CD14-positive monocyte (primary cell): Measurements from ENCODE around the gene GPS2. TPM values are rescaled to one million over a fixed set of nuclear protein-coding genes. Genes with fewer than 3 reads are reported as not detected.
A peak's percentile ranks its signal among the peaks of the same experiment; 100 is the strongest.

Experiments
- DNase-seq, 3 donors: peaks; one replicate each; pipeline ENCODE4 v3.0.0-alpha.2; 2011 to 2022
- H2AFZ ChIP-seq: 2 replicates; pipeline ENCODE4 v1.6.0; 2012; ENCODE audit warnings: mild to moderate bottlenecking, low read depth, low read length, inconsistent platforms; ENCODE audit not compliant: insufficient read depth, poor library complexity, severe bottlenecking
- H3K27ac ChIP-seq, 2 donors: 1 replicate in 1 of 2; 2 replicates in 1 of 2; pipeline ENCODE4 v1.5.1; 2012 to 2013; ENCODE audit warnings: low read length in 2 of 2, control low read depth in 1 of 2, inconsistent platforms in 1 of 2, low read depth in 1 of 2, mild to moderate bottlenecking in 1 of 2
- H3K27me3 ChIP-seq, 2 donors: one replicate each; pipeline versions ENCODE4 v1.6.0 to v1.6.1; 2011 to 2013; ENCODE audit warnings: low read length in 2 of 2; ENCODE audit not compliant: control insufficient read depth in 2 of 2, insufficient read depth in 2 of 2
- H3K36me3 ChIP-seq, 2 donors: replicated peaks in 1 of 2; 1 replicate in 1 of 2; 2 replicates in 1 of 2; pipeline versions ENCODE4 v1.5.1 to v1.6.1; 2012 to 2013; ENCODE audit warnings: low read length in 2 of 2, control low read depth in 1 of 2, inconsistent platforms in 1 of 2, mild to moderate bottlenecking in 1 of 2; ENCODE audit not compliant: insufficient read depth in 2 of 2, control insufficient read depth in 1 of 2
- H3K4me1 ChIP-seq, 2 donors: 1 replicate in 1 of 2; 2 replicates in 1 of 2; pipeline versions ENCODE4 v1.5.1 to v1.6.1; 2012 to 2013; ENCODE audit warnings: low read length in 2 of 2, control low read depth in 1 of 2, inconsistent platforms in 1 of 2, mild to moderate bottlenecking in 1 of 2, moderate library complexity in 1 of 2; ENCODE audit not compliant: insufficient read depth in 2 of 2, control insufficient read depth in 1 of 2
- H3K4me2 ChIP-seq: replicated peaks from 2 replicates; pipeline ENCODE3; 2012; ENCODE audit warnings: low read length, moderate library complexity, mild to moderate bottlenecking; ENCODE audit not compliant: poor library complexity, severe bottlenecking; ENCODE audit errors: extremely low read depth
- H3K4me3 ChIP-seq, 3 experiments: fragments of 200-600 bp in 1 of 3; sonication (generic) in 1 of 3; replicated peaks in 1 of 3; 1 replicate in 2 of 3; 2 replicates in 1 of 3; pipeline ENCODE4 v1.5.1; 2011 to 2013; ENCODE audit warnings: low read length in 3 of 3, mild to moderate bottlenecking in 3 of 3, control low read depth in 2 of 3, low read depth in 2 of 3, inconsistent platforms in 1 of 3, moderate library complexity in 1 of 3
- H3K79me2 ChIP-seq: 2 replicates; pipeline ENCODE4 v1.6.0; 2012; ENCODE audit warnings: mild to moderate bottlenecking, control low read depth, inconsistent platforms, low read length, moderate library complexity; ENCODE audit not compliant: insufficient read depth
- H3K9ac ChIP-seq: 2 replicates; pipeline ENCODE4 v1.6.0; 2017; ENCODE audit warnings: low read length, mild to moderate bottlenecking; ENCODE audit not compliant: insufficient read depth, poor library complexity, severe bottlenecking
- H3K9me3 ChIP-seq, 2 donors: replicated peaks in 1 of 2; 1 replicate in 1 of 2; 2 replicates in 1 of 2; pipeline versions ENCODE4 v1.5.1 to v1.6.1; 2012 to 2013; ENCODE audit warnings: low read length in 2 of 2, control low read depth in 1 of 2; ENCODE audit not compliant: control insufficient read depth in 1 of 2, insufficient read depth in 1 of 2
- H4K20me1 ChIP-seq: 2 replicates; pipeline ENCODE4 v1.6.0; 2012; ENCODE audit warnings: mild to moderate bottlenecking, low read length, control low read depth, moderate library complexity; ENCODE audit not compliant: insufficient read depth
- H3K27ac Mint-ChIP-seq, 7 donors: one replicate each; pipeline ENCODE4 v1.8.0; 2020; ENCODE audit warnings: mild to moderate bottlenecking in 7 of 7, mixed read lengths in 7 of 7, moderate library complexity in 6 of 7, inconsistent platforms in 2 of 7
- H3K27me3 Mint-ChIP-seq, 3 donors: one replicate each; pipeline ENCODE4 v1.8.0; 2021 to 2022; ENCODE audit warnings: low read depth in 3 of 3, mild to moderate bottlenecking in 3 of 3, mixed read lengths in 3 of 3, moderate library complexity in 3 of 3, inconsistent platforms in 1 of 3
- H3K36me3 Mint-ChIP-seq, 2 donors: one replicate each; pipeline ENCODE4 v1.8.0; 2020; ENCODE audit warnings: mixed read lengths in 2 of 2, inconsistent platforms in 1 of 2, mild to moderate bottlenecking in 1 of 2
- H3K4me1 Mint-ChIP-seq: one replicate; pipeline ENCODE4 v1.8.0; 2020; ENCODE audit warnings: mild to moderate bottlenecking, mixed read lengths
- H3K4me3 Mint-ChIP-seq, 2 donors: one replicate each; pipeline ENCODE4 v1.8.0; 2020; ENCODE audit warnings: mild to moderate bottlenecking in 2 of 2, mixed read lengths in 2 of 2, moderate library complexity in 1 of 2
- H3K9me3 Mint-ChIP-seq, 7 donors: one replicate each; pipeline ENCODE4 v1.8.0; 2020 to 2022; ENCODE audit warnings: mixed read lengths in 7 of 7, mild to moderate bottlenecking in 6 of 7, moderate library complexity in 6 of 7, inconsistent platforms in 2 of 7
- WGBS: methylation state at CpG from one replicate; pipeline ENCODE4 v1.1.5; 2013; ENCODE audit warnings: missing lambda C conversion rate; ENCODE audit not compliant: insufficient coverage; 5-methylcytosine and 5-hydroxymethylcytosine counted together
- intact Hi-C, 2 donors: fragments of 100-400 bp; cut with micrococcal nuclease; formaldehyde crosslinking; loops; one replicate each; pipeline versions ENCODE4 v1.15.0 to v1.15.1; 2023
- polyA plus RNA-seq, 3 donors: library from polyadenylated mRNA; depleted of rRNA in 1 of 3; unstranded in 2 of 3; stranded (reverse) in 1 of 3; fragments of 300-500 nt in 2 of 3; fragments of >200 nt in 1 of 3; fragmentation: Illumina TruSeq in 2 of 3; gene quantifications; 1 replicate in 2 of 3; 2 replicates in 1 of 3; pipeline ENCODE4 v1.2.3, GENCODE V29; 2012 to 2021
- TF ChIP-seq, protein P1 (sequence below): fragments of 200-600 bp; IDR thresholded peaks from one replicate; pipeline ENCODE4 v1.8.0; 2022; ENCODE audit warnings: antibody characterized with exemption, mild to moderate bottlenecking

Gene GPS2
- polyA plus RNA-seq, 3 donors = 53.5 to 162 (median 59.6) TPM

GRCh38 chr17:7311110-7311705 lies 4.0 kb downstream of the GPS2 start:
- H3K4me1 Mint-ChIP-seq = peaks cover 48% of the 10 kb centered on the region
- 89% methylated on average over 4 of the region's 7 CpGs for WGBS
- Histone ChIP-seq H3K9me3 (no peaks in the 10 kb centered on the region), H3K27ac (peak overlapping the region in 1 of 2 donors; percentile 18), H2AFZ (no peak overlapping the region), H3K9ac (no peak overlapping the region), H3K79me2 (peaks cover 75% of the 10 kb centered on the region), H3K27me3 (no peaks in the 10 kb centered on the region), H3K4me1 (peaks cover 46 to 50% of the 10 kb centered on the region in 2 donors), H3K4me3 (no peak overlapping the region), H4K20me1 (peaks cover 63% of the 10 kb centered on the region), H3K4me2 (no peak overlapping the region), H3K36me3 (peaks cover 46 to 48% of the 10 kb centered on the region in 2 donors)
- H3K36me3 Mint-ChIP-seq = peaks cover 48 to 54% of the 10 kb centered on the region in 2 donors
- TF ChIP-seq, protein P1, sequence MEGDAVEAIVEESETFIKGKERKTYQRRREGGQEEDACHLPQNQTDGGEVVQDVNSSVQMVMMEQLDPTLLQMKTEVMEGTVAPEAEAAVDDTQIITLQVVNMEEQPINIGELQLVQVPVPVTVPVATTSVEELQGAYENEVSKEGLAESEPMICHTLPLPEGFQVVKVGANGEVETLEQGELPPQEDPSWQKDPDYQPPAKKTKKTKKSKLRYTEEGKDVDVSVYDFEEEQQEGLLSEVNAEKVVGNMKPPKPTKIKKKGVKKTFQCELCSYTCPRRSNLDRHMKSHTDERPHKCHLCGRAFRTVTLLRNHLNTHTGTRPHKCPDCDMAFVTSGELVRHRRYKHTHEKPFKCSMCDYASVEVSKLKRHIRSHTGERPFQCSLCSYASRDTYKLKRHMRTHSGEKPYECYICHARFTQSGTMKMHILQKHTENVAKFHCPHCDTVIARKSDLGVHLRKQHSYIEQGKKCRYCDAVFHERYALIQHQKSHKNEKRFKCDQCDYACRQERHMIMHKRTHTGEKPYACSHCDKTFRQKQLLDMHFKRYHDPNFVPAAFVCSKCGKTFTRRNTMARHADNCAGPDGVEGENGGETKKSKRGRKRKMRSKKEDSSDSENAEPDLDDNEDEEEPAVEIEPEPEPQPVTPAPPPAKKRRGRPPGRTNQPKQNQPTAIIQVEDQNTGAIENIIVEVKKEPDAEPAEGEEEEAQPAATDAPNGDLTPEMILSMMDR = no peak
- H3K27ac Mint-ChIP-seq = peak overlapping the region in 5 of 7 donors; percentile 61 to 98 (median 79)
- no peak for DNase-seq
- peaks cover 0 to 2% (median 0%) of the 10 kb centered on the region in 3 donors for H3K27me3 Mint-ChIP-seq
- intact Hi-C loops = no loop called here
- H3K4me3 Mint-ChIP-seq = no peak overlapping the region
- no peaks in the 10 kb centered on the region for H3K9me3 Mint-ChIP-seq

- peak in 1 of 3 donors; percentile 4 for DNase-seq
- Histone ChIP-seq H3K36me3 (peaks cover 46 to 48% of the 10 kb centered on the region in 2 donors), H3K4me3 (peak overlapping the region in 1 of 3 experiments; percentile 97)
These were observed 5.5 kb downstream of the GPS2 start for GRCh38 chr17:7309628-7310027.

More at GRCh38 chr17:7309628-7310027, 5.5 kb downstream of the GPS2 start:
- H3K9me3 Mint-ChIP-seq = no peaks in the 10 kb centered on the region
- peak overlapping the region; percentile 93 for H3K9ac ChIP-seq
- H3K79me2 ChIP-seq = peaks cover 66% of the 10 kb centered on the region
- peaks cover 48 to 54% of the 10 kb centered on the region in 2 donors for H3K36me3 Mint-ChIP-seq
- no peaks in the 10 kb centered on the region for H3K9me3 ChIP-seq
- H3K27ac Mint-ChIP-seq = peak overlapping the region; percentile 94 to 98 (median 98)
- no peaks in the 10 kb centered on the region for H3K27me3 ChIP-seq
- intact Hi-C loops = loop anchor here (2.0 to 10.0 kb wide), 5 partner anchors 19 to 375 kb away; partner anchors contain the start of genes PHF23 (in 2 of the 2), CTDNEP1 (in 1 of the 2), ELP5 (in 1 of the 2) and MPDU1 (in 1 of the 2)
- H3K4me1 Mint-ChIP-seq = peaks cover 43% of the 10 kb centered on the region
- H2AFZ ChIP-seq = no peak overlapping the region
- peak overlapping the region; percentile 95 to 96 for H3K27ac ChIP-seq
- H3K4me3 Mint-ChIP-seq = peak overlapping the region; percentile 85 to 93
- TF ChIP-seq, protein P1 = no peak
- H4K20me1 ChIP-seq = peaks cover 63% of the 10 kb centered on the region
- peaks cover 38% of the 10 kb centered on the region in 2 donors for H3K4me1 ChIP-seq
- H3K27me3 Mint-ChIP-seq = peaks cover 0 to 2% (median 0%) of the 10 kb centered on the region in 3 donors
- WGBS = 75% methylated on average over 12 of the region's 12 CpGs
- peak overlapping the region; percentile 87 for H3K4me2 ChIP-seq
